HG02885 (cell line): ENCODE data around the gene RIN1.

ENCODE experiments used
- ATAC-seq: cut with Tn5 transposase; IDR thresholded peaks from one replicate; pipeline ENCODE4 v1.9.1; 2021; ENCODE audit warnings: mild to moderate bottlenecking; ENCODE audit not compliant: unreplicated experiment, poor library complexity

RIN1 gene

GRCh38 chr11:66284526-66285078, 51.6 kb downstream of the RIN1 start:
- no peak for ATAC-seq

GRCh38 chr11:66283461-66284105, 52.7 kb downstream of the RIN1 start:
- ATAC-seq: no peak

GRCh38 chr11:66282468-66283455, 53.5 kb downstream of the RIN1 start:
- peak; percentile 79 for ATAC-seq
